OCI-LY7 (cell line): ENCODE measurements around the gene NAGS. TPM values are rescaled to one million over a fixed set of nuclear protein-coding genes. Genes with fewer than 3 reads are reported as not detected.

ENCODE experiments used
- BruUV-seq: library from RNA; stranded (reverse); fragments of 400-500 nt; replicated peaks from 2 replicates; lab custom pipeline; 2021; lab: Mats Ljungman, UMichigan
- CTCF ChIA-PET: fragments of 300-600 bp; sonication (Branson Sonifier 250); formaldehyde crosslinking; loops from one replicate; lab custom pipeline; 2022; ENCODE audit warnings: antibody characterized with exemption; ENCODE audit not compliant: unreplicated experiment; lab: Charles Lee
- POLR2A ChIA-PET: fragments of 300-600 bp; sonication (Branson Sonifier 250); formaldehyde crosslinking; loops from one replicate; lab custom pipeline; 2022; ENCODE audit warnings: antibody characterized with exemption; lab: Charles Lee
- DNase-seq: peaks from one replicate; pipeline ENCODE4 v3.0.0-alpha.2; 2015; ENCODE audit warnings: low spot score
- H2AFZ ChIP-seq: fragments of 200-600 bp; sonication (generic), shearing (Covaris generic); 2 replicates; pipeline ENCODE4 v1.6.1; 2014; ENCODE audit warnings: mild to moderate bottlenecking, antibody characterized with exemption, low read length, moderate library complexity
- H3K27ac ChIP-seq: fragments of 200-600 bp; sonication (generic); 2 replicates; pipeline ENCODE4 v1.5.1; 2014; ENCODE audit warnings: mixed run types, low read depth, mild to moderate bottlenecking, moderate library complexity, low read length, inconsistent platforms; ENCODE audit not compliant: poor library complexity, severe bottlenecking
- H3K36me3 ChIP-seq: fragments of 200-600 bp; sonication (generic); 2 replicates; pipeline ENCODE4 v1.6.1; 2014; ENCODE audit warnings: mild to moderate bottlenecking, antibody characterized with exemption, low read length, moderate library complexity, mixed read lengths; ENCODE audit not compliant: insufficient read depth
- H3K4me1 ChIP-seq: fragments of 200-600 bp; sonication (generic); 2 replicates; pipeline ENCODE4 v1.5.1; 2014; ENCODE audit warnings: mild to moderate bottlenecking, low read length; ENCODE audit not compliant: insufficient read depth, poor library complexity, severe bottlenecking
- H3K4me2 ChIP-seq: fragments of 200-600 bp; sonication (generic); 2 replicates; pipeline ENCODE4 v1.6.1; 2014; ENCODE audit warnings: mild to moderate bottlenecking, low read length
- H3K4me3 ChIP-seq: fragments of 200-600 bp; sonication (generic); 2 replicates; pipeline ENCODE4 v1.5.1; 2014; ENCODE audit warnings: mild to moderate bottlenecking, low read depth, low read length; ENCODE audit not compliant: poor library complexity, severe bottlenecking
- H3K79me2 ChIP-seq: fragments of 200-600 bp; sonication (generic); 2 replicates; pipeline ENCODE4 v1.6.1; 2016; ENCODE audit warnings: low read depth, mild to moderate bottlenecking, low read length, moderate library complexity, mixed read lengths; ENCODE audit not compliant: insufficient read depth
- H3K9me2 ChIP-seq: fragments of 200-600 bp; sonication (generic); 2 replicates; pipeline ENCODE4 v1.6.1; 2016; ENCODE audit warnings: mild to moderate bottlenecking, low read length, mixed read lengths; ENCODE audit not compliant: insufficient read depth
- H3K9me3 ChIP-seq: fragments of 200-600 bp; sonication (generic); 2 replicates; pipeline ENCODE4 v1.6.1; 2014; ENCODE audit warnings: mild to moderate bottlenecking, mixed run types, low read length, mixed read lengths
- H4K20me1 ChIP-seq: fragments of 200-600 bp; sonication (generic); 2 replicates; pipeline ENCODE4 v1.6.1; 2014; ENCODE audit warnings: mild to moderate bottlenecking, antibody characterized with exemption, low read length, moderate library complexity, mixed read lengths; ENCODE audit not compliant: insufficient read depth
- EZH2phosphoT487 ChIP-seq: fragments of 200-600 bp; sonication (generic); IDR thresholded peaks from 2 replicates; pipeline ENCODE4 v1.6.1; 2018; ENCODE audit warnings: low read depth, borderline replicate concordance, mild to moderate bottlenecking, mixed run types, antibody characterized with exemption, low read length, moderate library complexity, mixed read lengths
- intact Hi-C: fragments of 100-400 bp; cut with micrococcal nuclease; formaldehyde crosslinking; loops from one replicate; pipeline ENCODE4 v1.10.0; 2022; ENCODE audit not compliant: unreplicated experiment
- total RNA-seq, 2 experiments: library from RNA; depleted of rRNA in 1 of 2; stranded (reverse); fragments of >200 nt in 1 of 2; shearing (Covaris generic) in 1 of 2; gene quantifications; 2 replicates each; pipeline ENCODE4 v1.2.3, GENCODE V29; 2014 to 2022
- TF ChIP-seq, protein P1 (sequence below): fragments of 200-600 bp; sonication (generic); conservative IDR thresholded peaks from 2 replicates; pipeline ENCODE4 v1.5.1; 2014; ENCODE audit warnings: mild to moderate bottlenecking, antibody characterized with exemption, low read length, moderate library complexity, mixed read lengths

NAGS gene
- total RNA-seq, 2 experiments from 2014 or later = 0.32 to 1.5 TPM

DNA sequence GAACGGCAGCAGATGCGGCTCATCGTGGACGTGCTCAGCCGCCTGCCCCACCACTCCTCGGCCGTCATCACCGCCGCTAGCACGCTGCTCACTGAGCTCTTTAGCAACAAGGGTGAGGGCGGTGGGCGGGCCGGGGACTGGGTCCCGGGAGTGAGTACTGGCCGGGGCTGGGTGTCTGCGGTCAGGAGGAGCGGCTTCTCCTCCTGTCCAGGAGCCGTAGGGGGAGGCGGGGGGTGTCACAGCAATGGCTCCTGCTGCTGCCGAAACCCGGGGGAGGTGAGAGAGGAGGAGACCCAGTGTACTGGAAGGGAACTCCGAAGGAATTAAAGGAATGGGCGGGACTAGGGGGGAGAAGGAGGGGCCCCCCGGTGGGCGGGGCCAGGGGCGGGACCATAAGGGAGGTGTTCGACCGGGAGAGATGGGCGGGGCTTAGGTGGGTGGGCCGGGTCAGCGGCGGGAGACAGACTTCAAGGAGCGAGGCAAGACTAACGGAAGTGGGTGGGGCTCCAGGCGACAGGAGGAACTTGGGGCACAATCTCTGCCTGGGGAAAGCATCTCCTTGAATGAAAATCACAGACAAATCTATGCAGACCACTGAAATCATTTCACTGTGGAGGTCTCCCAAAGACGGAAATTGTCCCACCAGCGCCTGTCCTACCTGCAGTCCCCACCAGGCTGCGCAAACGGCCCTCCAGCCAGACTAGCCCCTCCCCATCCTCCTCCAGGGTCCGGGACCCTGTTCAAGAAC lies 2.4 kb downstream of the NAGS start:
- TF ChIP-seq EZH2phosphoT487 = no peak
- TF ChIP-seq, protein P1, sequence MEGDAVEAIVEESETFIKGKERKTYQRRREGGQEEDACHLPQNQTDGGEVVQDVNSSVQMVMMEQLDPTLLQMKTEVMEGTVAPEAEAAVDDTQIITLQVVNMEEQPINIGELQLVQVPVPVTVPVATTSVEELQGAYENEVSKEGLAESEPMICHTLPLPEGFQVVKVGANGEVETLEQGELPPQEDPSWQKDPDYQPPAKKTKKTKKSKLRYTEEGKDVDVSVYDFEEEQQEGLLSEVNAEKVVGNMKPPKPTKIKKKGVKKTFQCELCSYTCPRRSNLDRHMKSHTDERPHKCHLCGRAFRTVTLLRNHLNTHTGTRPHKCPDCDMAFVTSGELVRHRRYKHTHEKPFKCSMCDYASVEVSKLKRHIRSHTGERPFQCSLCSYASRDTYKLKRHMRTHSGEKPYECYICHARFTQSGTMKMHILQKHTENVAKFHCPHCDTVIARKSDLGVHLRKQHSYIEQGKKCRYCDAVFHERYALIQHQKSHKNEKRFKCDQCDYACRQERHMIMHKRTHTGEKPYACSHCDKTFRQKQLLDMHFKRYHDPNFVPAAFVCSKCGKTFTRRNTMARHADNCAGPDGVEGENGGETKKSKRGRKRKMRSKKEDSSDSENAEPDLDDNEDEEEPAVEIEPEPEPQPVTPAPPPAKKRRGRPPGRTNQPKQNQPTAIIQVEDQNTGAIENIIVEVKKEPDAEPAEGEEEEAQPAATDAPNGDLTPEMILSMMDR = peak; percentile 69
- Histone ChIP-seq H3K4me1 (peaks cover 23% of the 10 kb centered on the region), H3K4me2 (peak overlapping the region; percentile 86), H4K20me1 (no peaks in the 10 kb centered on the region), H3K4me3 (peak overlapping the region; percentile 73), H3K36me3 (peaks cover 4% of the 10 kb centered on the region; the same call in 1 of the 2 replicates), H3K9me3 (no peaks in the 10 kb centered on the region), H2AFZ (peak overlapping the region; percentile 77; the same call in 1 of the 2 replicates), H3K9me2 (no peaks in the 10 kb centered on the region), H3K79me2 (no peaks in the 10 kb centered on the region), H3K27ac (peak overlapping the region; percentile 49)
- intact Hi-C loops = loop anchor here (2.0 kb wide), 1 partner anchor 64 kb away; the partner anchor contains the start of gene G6PC3
- ChIA-PET CTCF (interaction anchor here (0.6 to 0.9 kb wide), 2 partner anchors 35 to 68 kb away, joined by 3 read pairs; no protein-coding TSS in a partner anchor), POLR2A (no interaction called here)
- DNase-seq = peak; percentile 96
- BruUV-seq = no TSS peak

DNA sequence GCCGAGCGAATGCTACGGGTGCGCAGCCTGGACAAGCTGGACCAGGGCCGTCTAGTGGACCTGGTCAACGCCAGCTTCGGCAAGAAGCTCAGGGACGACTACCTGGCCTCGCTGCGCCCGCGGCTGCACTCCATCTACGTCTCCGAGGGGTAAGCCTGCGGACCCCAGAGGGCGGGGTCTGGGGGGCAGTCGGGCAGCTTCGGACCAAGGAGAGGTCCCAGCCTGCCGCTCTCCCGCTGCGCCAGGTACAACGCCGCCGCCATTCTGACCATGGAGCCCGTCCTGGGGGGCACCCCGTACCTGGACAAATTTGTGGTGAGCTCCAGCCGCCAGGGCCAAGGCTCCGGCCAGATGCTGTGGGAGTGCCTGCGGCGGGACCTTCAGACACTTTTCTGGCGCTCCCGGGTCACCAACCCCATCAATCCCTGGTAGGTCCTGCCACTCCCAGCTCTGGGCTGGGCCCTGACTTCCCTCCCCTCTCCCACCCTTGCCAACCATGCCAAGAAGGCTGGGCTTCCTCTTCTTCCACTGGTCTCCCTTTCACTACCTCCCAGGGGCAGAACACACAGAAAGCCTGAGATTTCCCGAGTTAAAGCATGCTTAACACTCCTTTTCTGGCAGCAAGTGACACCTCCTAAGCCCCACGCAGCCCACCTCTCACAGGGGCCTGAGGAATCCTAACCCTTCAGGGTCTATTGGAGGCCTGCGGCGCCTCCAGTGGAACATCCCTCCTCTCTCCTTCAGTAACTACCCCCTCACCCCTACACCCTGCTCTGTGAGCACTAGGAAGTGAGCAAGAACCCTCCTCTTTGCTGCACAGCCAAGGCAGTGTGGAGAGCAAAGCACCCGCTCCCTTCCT lies 3.2 kb downstream of the NAGS start:
- no TSS peak for BruUV-seq
- ChIA-PET CTCF (interaction anchor here (0.9 kb wide), 1 partner anchor 67 kb away, joined by 3 read pairs; no protein-coding TSS in a partner anchor), POLR2A (no interaction called here)
- no peaks in the 10 kb centered on the region for H3K79me2 ChIP-seq
- H3K9me2 ChIP-seq = no peaks in the 10 kb centered on the region
- peak overlapping the region; percentile 86 for H3K4me2 ChIP-seq
- no peaks in the 10 kb centered on the region for H3K9me3 ChIP-seq
- intact Hi-C loops = loop anchor here (2.0 kb wide), 1 partner anchor 63 kb away; the partner anchor contains the start of gene G6PC3
- H3K4me1 ChIP-seq = peaks cover 23% of the 10 kb centered on the region
- H3K27ac ChIP-seq = peak overlapping the region; percentile 49
- H4K20me1 ChIP-seq = no peaks in the 10 kb centered on the region
- peaks cover 4% of the 10 kb centered on the region; the same call in 1 of the 2 replicates for H3K36me3 ChIP-seq
- DNase-seq = peak; percentile 17
- TF ChIP-seq, protein P1 = no peak
- no peak for TF ChIP-seq EZH2phosphoT487
- H3K4me3 ChIP-seq = peak overlapping the region; percentile 73
- H2AFZ ChIP-seq = peak overlapping the region; percentile 77; the same call in 1 of the 2 replicates
